ENCODE measurements around the gene MSI1. TPM values are rescaled to one million over a fixed set of nuclear protein-coding genes. Genes with fewer than 3 reads are reported as not detected.

MSI1 gene
- total RNA-seq, 1 donor from 2014 or later: 127 TPM

DNA sequence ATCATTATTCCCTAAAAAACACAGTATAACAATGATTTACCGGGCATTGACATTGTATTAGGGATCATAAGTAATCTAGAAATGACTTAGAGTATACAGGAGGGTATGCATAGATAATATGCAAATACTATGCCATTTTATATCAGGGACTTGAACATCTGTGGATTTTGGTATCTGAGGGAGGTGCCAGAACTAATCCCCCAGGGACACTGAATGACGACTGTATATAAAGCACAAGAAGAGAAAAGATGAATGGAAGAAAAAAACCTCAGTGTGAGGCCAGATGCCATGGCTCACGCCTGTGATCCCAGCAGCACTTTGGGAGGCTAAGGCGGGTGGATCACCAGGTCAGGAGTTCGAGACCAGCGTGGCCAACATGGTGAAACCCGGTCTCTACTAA, 43.5 kb upstream of the MSI1 start:
- Mint-ChIP-seq H3K4me3 (ENCODE audit: low read depth) (no peak overlapping the region), H3K4me1 (ENCODE audit: low read depth) (peaks cover 6% of the 10 kb centered on the region), H3K27ac (no peak overlapping the region), H3K27me3 (no peaks in the 10 kb centered on the region), H3K36me3 (ENCODE audit: insufficient read depth) (no peaks in the 10 kb centered on the region), H3K9me3 (ENCODE audit: low read depth) (no peaks in the 10 kb centered on the region)
- TF ChIP-seq, protein P1, sequence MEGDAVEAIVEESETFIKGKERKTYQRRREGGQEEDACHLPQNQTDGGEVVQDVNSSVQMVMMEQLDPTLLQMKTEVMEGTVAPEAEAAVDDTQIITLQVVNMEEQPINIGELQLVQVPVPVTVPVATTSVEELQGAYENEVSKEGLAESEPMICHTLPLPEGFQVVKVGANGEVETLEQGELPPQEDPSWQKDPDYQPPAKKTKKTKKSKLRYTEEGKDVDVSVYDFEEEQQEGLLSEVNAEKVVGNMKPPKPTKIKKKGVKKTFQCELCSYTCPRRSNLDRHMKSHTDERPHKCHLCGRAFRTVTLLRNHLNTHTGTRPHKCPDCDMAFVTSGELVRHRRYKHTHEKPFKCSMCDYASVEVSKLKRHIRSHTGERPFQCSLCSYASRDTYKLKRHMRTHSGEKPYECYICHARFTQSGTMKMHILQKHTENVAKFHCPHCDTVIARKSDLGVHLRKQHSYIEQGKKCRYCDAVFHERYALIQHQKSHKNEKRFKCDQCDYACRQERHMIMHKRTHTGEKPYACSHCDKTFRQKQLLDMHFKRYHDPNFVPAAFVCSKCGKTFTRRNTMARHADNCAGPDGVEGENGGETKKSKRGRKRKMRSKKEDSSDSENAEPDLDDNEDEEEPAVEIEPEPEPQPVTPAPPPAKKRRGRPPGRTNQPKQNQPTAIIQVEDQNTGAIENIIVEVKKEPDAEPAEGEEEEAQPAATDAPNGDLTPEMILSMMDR (IDR thresholded peaks at IDR 0.05; ENCODE audit: unreplicated experiment): no peak
- no peak for DNase-seq (ENCODE audit: low spot score, unreplicated experiment)

DNA sequence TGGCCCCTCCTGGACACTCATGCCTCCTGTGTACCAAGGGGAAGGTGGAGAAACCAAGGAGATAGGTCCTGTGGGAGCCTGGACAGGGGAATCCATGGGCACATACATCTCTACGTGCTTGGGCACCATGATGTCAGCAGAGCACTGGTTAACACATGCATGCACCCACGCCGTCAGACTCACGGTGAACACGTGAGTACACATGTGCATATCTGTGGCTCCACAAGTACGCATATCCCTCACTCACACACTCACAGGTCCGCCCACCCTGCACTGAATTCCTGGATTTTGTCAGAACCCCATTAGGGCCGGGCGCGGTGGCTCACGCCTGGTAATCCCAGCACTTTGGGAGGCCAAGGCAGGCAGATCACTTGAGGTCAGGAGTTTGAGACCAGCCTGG, 39.8 kb upstream of the MSI1 start:
- Mint-ChIP-seq H3K4me1 (ENCODE audit: low read depth) (peaks cover 4% of the 10 kb centered on the region), H3K4me3 (ENCODE audit: low read depth) (no peak overlapping the region), H3K36me3 (ENCODE audit: insufficient read depth) (no peaks in the 10 kb centered on the region), H3K27me3 (no peaks in the 10 kb centered on the region), H3K9me3 (ENCODE audit: low read depth) (no peaks in the 10 kb centered on the region), H3K27ac (no peak overlapping the region)
- DNase-seq (ENCODE audit: low spot score, unreplicated experiment): no peak
- TF ChIP-seq, protein P1 (IDR thresholded peaks at IDR 0.05; ENCODE audit: unreplicated experiment): no peak

DNA sequence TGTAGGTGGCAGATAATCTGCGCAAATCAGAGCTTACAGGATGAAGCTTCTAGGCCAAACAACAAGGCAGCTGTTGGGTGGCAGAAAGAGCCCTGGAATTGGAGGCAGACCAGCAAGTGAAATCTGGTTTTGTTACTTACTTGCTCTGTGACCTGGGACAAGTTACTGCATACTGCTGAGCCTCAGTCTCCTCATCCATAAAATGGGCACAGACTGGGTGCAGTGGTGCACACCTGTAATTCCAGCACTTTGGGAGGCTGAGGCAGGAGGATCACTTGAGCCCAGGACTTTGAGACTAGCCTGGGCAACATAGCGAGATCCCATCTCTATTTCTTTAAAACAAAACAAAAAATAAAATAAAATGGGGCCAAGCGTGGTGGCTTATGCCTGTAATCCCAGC, 37.6 kb upstream of the MSI1 start:
- no peak overlapping the region for H3K4me3 Mint-ChIP-seq (ENCODE audit: low read depth)
- no peaks in the 10 kb centered on the region for H3K9me3 Mint-ChIP-seq (ENCODE audit: low read depth)
- H3K36me3 Mint-ChIP-seq (ENCODE audit: insufficient read depth): no peaks in the 10 kb centered on the region
- TF ChIP-seq, protein P1 (IDR thresholded peaks at IDR 0.05; ENCODE audit: unreplicated experiment): no peak
- H3K27ac Mint-ChIP-seq: no peak overlapping the region
- DNase-seq (ENCODE audit: low spot score, unreplicated experiment): no peak
- H3K27me3 Mint-ChIP-seq: no peaks in the 10 kb centered on the region
- H3K4me1 Mint-ChIP-seq (ENCODE audit: low read depth): peaks cover 9% of the 10 kb centered on the region

DNA sequence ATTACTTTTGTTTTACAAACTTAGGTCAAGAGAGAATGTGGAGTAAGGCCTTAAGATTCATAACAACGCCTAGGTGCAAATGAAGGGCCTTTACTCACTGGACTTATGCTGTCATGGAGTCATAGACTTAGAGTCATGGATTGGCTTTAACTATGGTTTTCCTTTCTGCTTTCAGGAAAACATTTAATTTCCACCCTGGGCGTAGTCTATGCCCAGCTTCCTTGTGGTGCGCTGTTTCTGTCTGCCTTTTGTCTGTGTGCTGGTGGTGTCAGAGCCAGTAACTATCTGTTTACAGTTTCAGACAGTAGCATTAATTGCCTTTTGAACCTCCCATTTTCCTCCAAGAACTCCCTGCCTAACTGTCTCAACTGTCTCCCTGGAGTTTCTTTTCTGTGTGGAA, 37.1 kb upstream of the MSI1 start:
- no peaks in the 10 kb centered on the region for H3K9me3 Mint-ChIP-seq (ENCODE audit: low read depth)
- no peak for DNase-seq (ENCODE audit: low spot score, unreplicated experiment)
- no peak overlapping the region for H3K27ac Mint-ChIP-seq
- TF ChIP-seq, protein P1 (IDR thresholded peaks at IDR 0.05; ENCODE audit: unreplicated experiment): no peak
- H3K27me3 Mint-ChIP-seq: no peaks in the 10 kb centered on the region
- H3K4me3 Mint-ChIP-seq (ENCODE audit: low read depth): no peak overlapping the region
- peaks cover 9% of the 10 kb centered on the region for H3K4me1 Mint-ChIP-seq (ENCODE audit: low read depth)
- no peaks in the 10 kb centered on the region for H3K36me3 Mint-ChIP-seq (ENCODE audit: insufficient read depth)

DNA sequence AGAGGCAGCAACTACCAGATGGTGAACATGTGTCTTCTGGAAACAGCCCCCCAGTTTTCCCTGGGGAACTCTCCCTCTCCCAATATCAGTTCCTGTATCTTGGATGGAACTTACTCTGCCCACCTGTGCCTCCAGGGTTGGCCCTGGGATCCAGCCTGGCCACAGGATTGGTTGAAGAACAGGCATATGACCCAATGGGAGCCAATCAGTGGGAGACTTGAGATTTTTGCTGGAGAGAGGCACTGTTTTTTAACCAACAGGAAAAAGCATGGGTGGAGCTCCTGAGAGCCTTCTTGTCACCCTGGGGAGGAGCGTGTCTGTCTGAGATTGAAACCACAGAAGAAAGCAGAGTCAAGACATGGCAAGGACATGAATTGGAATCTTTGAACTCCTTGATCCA, 35.3 kb upstream of the MSI1 start:
- Mint-ChIP-seq H3K4me1 (ENCODE audit: low read depth) (peaks cover 12% of the 10 kb centered on the region), H3K36me3 (ENCODE audit: insufficient read depth) (no peaks in the 10 kb centered on the region), H3K9me3 (ENCODE audit: low read depth) (no peaks in the 10 kb centered on the region), H3K27me3 (no peaks in the 10 kb centered on the region), H3K4me3 (ENCODE audit: low read depth) (no peak overlapping the region), H3K27ac (no peak overlapping the region)
- DNase-seq (ENCODE audit: low spot score, unreplicated experiment): no peak
- TF ChIP-seq, protein P1 (IDR thresholded peaks at IDR 0.05; ENCODE audit: unreplicated experiment): no peak

Measured in progenitor cell of endocrine pancreas (in vitro differentiated cells).